Neuronal stem cell (in vitro differentiated cells): Measurements from ENCODE around the gene HDHD2.

Source experiments
- DNase-seq: peaks from one replicate; pipeline ENCODE4 v3.0.0-alpha.2; 2013; ENCODE audit warnings: low spot score
- H2AFZ ChIP-seq: one replicate; pipeline ENCODE4 v1.6.1; 2013; ENCODE audit warnings: mild to moderate bottlenecking, low read length, inconsistent platforms
- H2AK5ac ChIP-seq: 2 replicates; pipeline ENCODE4 v1.6.1; 2013; ENCODE audit warnings: low read depth, mild to moderate bottlenecking, inconsistent platforms, low read length, moderate library complexity, mixed read lengths
- H2BK120ac ChIP-seq: 2 replicates; pipeline ENCODE4 v1.6.1; 2013; ENCODE audit warnings: low read depth, mild to moderate bottlenecking, inconsistent platforms, low read length, moderate library complexity, mixed read lengths
- H2BK12ac ChIP-seq: one replicate; pipeline ENCODE4 v1.6.1; 2013; ENCODE audit warnings: low read length, inconsistent platforms
- H2BK15ac ChIP-seq: 2 replicates; pipeline ENCODE4 v1.6.1; 2013; ENCODE audit warnings: mild to moderate bottlenecking, low read length, inconsistent platforms, mixed read lengths
- H2BK5ac ChIP-seq: one replicate; pipeline ENCODE4 v1.6.1; 2013; ENCODE audit warnings: inconsistent platforms, mild to moderate bottlenecking, low read length, moderate library complexity
- H3K14ac ChIP-seq: one replicate; pipeline ENCODE4 v1.6.1; 2013; ENCODE audit warnings: low read length, inconsistent platforms
- H3K18ac ChIP-seq: 2 replicates; pipeline ENCODE4 v1.6.1; 2013; ENCODE audit warnings: low read length, inconsistent platforms
- H3K23ac ChIP-seq: 2 replicates; pipeline ENCODE4 v1.6.1; 2013; ENCODE audit warnings: low read depth, mild to moderate bottlenecking, mixed read lengths, low read length, inconsistent platforms; ENCODE audit not compliant: poor library complexity
- H3K27ac ChIP-seq: replicated peaks from 3 replicates; pipeline ENCODE4 v1.5.1; 2013; ENCODE audit warnings: low read length, inconsistent platforms
- H3K27me3 ChIP-seq, 3 experiments: 2 replicates each; pipeline ENCODE4 v1.6.1; 2013; ENCODE audit warnings: low read length in 3 of 3, mild to moderate bottlenecking in 2 of 3, inconsistent platforms in 1 of 3, low read depth in 1 of 3, mixed read lengths in 1 of 3, moderate library complexity in 1 of 3; ENCODE audit not compliant: control insufficient read depth in 3 of 3, insufficient read depth in 3 of 3
- H3K36me3 ChIP-seq, 2 donors: replicated peaks in 1 of 2; 2 replicates each; pipeline ENCODE4 v1.6.1; 2013; ENCODE audit warnings: low read length in 2 of 2; ENCODE audit not compliant: control insufficient read depth in 2 of 2, insufficient read depth in 2 of 2
- H3K4ac ChIP-seq: 2 replicates; pipeline ENCODE4 v1.6.1; 2013; ENCODE audit warnings: inconsistent platforms, mild to moderate bottlenecking, low read length, moderate library complexity
- H3K4me1 ChIP-seq, 2 donors: 1 replicate in 1 of 2; 2 replicates in 1 of 2; pipeline ENCODE4 v1.6.1; 2013; ENCODE audit warnings: low read length in 2 of 2, low read depth in 1 of 2; ENCODE audit not compliant: control insufficient read depth in 2 of 2, insufficient read depth in 1 of 2
- H3K4me2 ChIP-seq: one replicate; pipeline ENCODE4 v1.6.1; 2013; ENCODE audit warnings: mild to moderate bottlenecking, low read length, inconsistent platforms; ENCODE audit not compliant: insufficient read depth, poor library complexity, severe bottlenecking
- H3K4me3 ChIP-seq, 2 donors: 2 replicates each; pipeline ENCODE4 v1.5.1; 2013; ENCODE audit warnings: low read length in 2 of 2, mild to moderate bottlenecking in 2 of 2, inconsistent platforms in 1 of 2, moderate library complexity in 1 of 2
- H3K79me1 ChIP-seq: one replicate; pipeline ENCODE4 v1.6.1; 2013; ENCODE audit warnings: low read depth, mild to moderate bottlenecking, inconsistent platforms, low read length, moderate library complexity
- H3K9ac ChIP-seq: one replicate; pipeline ENCODE4 v1.6.1; 2013; ENCODE audit warnings: mild to moderate bottlenecking, low read depth, low read length, inconsistent platforms; ENCODE audit not compliant: poor library complexity
- H3K9me3 ChIP-seq, 2 donors: replicated peaks in 1 of 2; 2 replicates each; pipeline versions ENCODE3 to v1.6.1; 2013; ENCODE audit warnings: low read length in 2 of 2, mild to moderate bottlenecking in 2 of 2, inconsistent platforms in 1 of 2, low read depth in 1 of 2, mixed read lengths in 1 of 2, moderate library complexity in 1 of 2; ENCODE audit not compliant: control insufficient read depth in 2 of 2, insufficient read depth in 1 of 2
- H4K8ac ChIP-seq: one replicate; pipeline ENCODE4 v1.6.1; 2013; ENCODE audit warnings: low read depth, mild to moderate bottlenecking, inconsistent platforms, low read length, moderate library complexity
- H4K91ac ChIP-seq: one replicate; pipeline ENCODE4 v1.6.1; 2013; ENCODE audit warnings: low read length, low read depth, mild to moderate bottlenecking, inconsistent platforms; ENCODE audit not compliant: poor library complexity
- WGBS, 2 donors: extraction: QIAGEN DNeasy Blood & Tissue Kit; methylation state at CpG; one replicate each; pipeline ENCODE4 v1.1.7; 2013; ENCODE audit warnings: missing lambda C conversion rate in 2 of 2, mixed read lengths in 1 of 2; ENCODE audit not compliant: insufficient read length in 2 of 2, insufficient replicate concordance in 1 of 2; ENCODE audit errors: extremely low coverage in 2 of 2; 5-methylcytosine and 5-hydroxymethylcytosine counted together

HDHD2 gene

GRCh38 chr18:47075098-47075883 is 75.0 kb downstream of the HDHD2 start:
- Histone ChIP-seq H3K79me1 (no peaks in the 10 kb centered on the region), H3K27ac (no peak overlapping the region), H3K4me3 (no peak overlapping the region), H2BK120ac (no peak overlapping the region), H4K91ac (no peak overlapping the region), H4K8ac (no peak overlapping the region), H2BK5ac (no peak overlapping the region), H3K14ac (no peak overlapping the region), H2AK5ac (no peak overlapping the region), H3K4me2 (no peak overlapping the region), H3K4me1 (peaks cover 8 to 12% of the 10 kb centered on the region in 2 donors), H2BK15ac (no peak overlapping the region), H3K4ac (no peak overlapping the region), H3K18ac (peak overlapping the region; percentile 76), H2BK12ac (no peak overlapping the region), H3K36me3 (no peaks in the 10 kb centered on the region), H3K27me3 (peaks cover 0 to 80% (median 0%) of the 10 kb centered on the region in 3 experiments), H3K23ac (no peak overlapping the region), H2AFZ (no peak overlapping the region), H3K9me3 (no peaks in the 10 kb centered on the region), H3K9ac (no peak overlapping the region)
- WGBS, 2 donors = no CpG with 5 or more reads among the region's 13 CpGs
- no peak for DNase-seq

- Histone ChIP-seq H3K4me1 (no peaks in the 10 kb centered on the region), H3K23ac (no peak overlapping the region), H3K14ac (no peak overlapping the region), H2AK5ac (no peak overlapping the region), H2BK15ac (no peak overlapping the region), H4K8ac (no peak overlapping the region), H2BK120ac (no peak overlapping the region), H2AFZ (no peak overlapping the region), H3K9me3 (no peaks in the 10 kb centered on the region), H3K4me3 (no peak overlapping the region), H3K4me2 (no peak overlapping the region), H3K27ac (no peak overlapping the region), H3K18ac (no peak overlapping the region), H3K79me1 (no peaks in the 10 kb centered on the region), H4K91ac (no peak overlapping the region), H3K9ac (no peak overlapping the region), H3K36me3 (no peaks in the 10 kb centered on the region), H2BK12ac (no peak overlapping the region), H3K27me3 (peaks cover 0 to 51% (median 0%) of the 10 kb centered on the region in 3 experiments), H3K4ac (no peak overlapping the region), H2BK5ac (no peak overlapping the region)
- DNase-seq = no peak
- no CpG with 5 or more reads among the region's 3 CpGs for WGBS, 2 donors
Measured at GRCh38 chr18:47067648-47068047, 82.7 kb downstream of the HDHD2 start.

- no peak overlapping the region for H3K9ac ChIP-seq
- H3K27me3 ChIP-seq = peaks cover 0 to 15% (median 0%) of the 10 kb centered on the region in 3 experiments
Measured at GRCh38 chr18:47063096-47063495, 87.2 kb downstream of the HDHD2 start.

GRCh38 chr18:47062471-47062870 is 87.8 kb downstream of the HDHD2 start:
- WGBS, 2 donors = no CpG with 5 or more reads among the region's 2 CpGs
- Histone ChIP-seq H3K36me3 (no peaks in the 10 kb centered on the region), H3K4ac (no peak overlapping the region), H2AFZ (no peak overlapping the region), H3K79me1 (no peaks in the 10 kb centered on the region), H3K14ac (no peak overlapping the region), H3K4me1 (peaks cover 0 to 2% of the 10 kb centered on the region in 2 donors), H3K9ac (no peak overlapping the region), H4K91ac (no peak overlapping the region), H2BK5ac (no peak overlapping the region), H3K23ac (no peak overlapping the region), H3K4me2 (no peak overlapping the region), H2BK12ac (no peak overlapping the region), H3K9me3 (no peaks in the 10 kb centered on the region), H4K8ac (no peak overlapping the region), H3K27ac (no peak overlapping the region), H3K27me3 (peaks cover 0 to 10% (median 0%) of the 10 kb centered on the region in 3 experiments), H2BK120ac (no peak overlapping the region), H2BK15ac (no peak overlapping the region), H3K18ac (no peak overlapping the region), H2AK5ac (no peak overlapping the region), H3K4me3 (no peak overlapping the region)
- DNase-seq = no peak

More at GRCh38 chr18:47063096-47063495, 87.2 kb downstream of the HDHD2 start:
- no peak overlapping the region for H3K18ac ChIP-seq
- H2BK15ac ChIP-seq = no peak overlapping the region
- H3K4me1 ChIP-seq = no peaks in the 10 kb centered on the region
- H3K14ac ChIP-seq = no peak overlapping the region
- no peak overlapping the region for H2AFZ ChIP-seq
- H3K4me2 ChIP-seq = no peak overlapping the region
- no CpG with 5 or more reads among the region's 8 CpGs for WGBS, 2 donors
- no peaks in the 10 kb centered on the region for H3K79me1 ChIP-seq
- H4K8ac ChIP-seq = no peak overlapping the region
- no peak overlapping the region for H2AK5ac ChIP-seq
- no peak overlapping the region for H3K23ac ChIP-seq
- H3K4ac ChIP-seq = no peak overlapping the region
- H4K91ac ChIP-seq = no peak overlapping the region
- H2BK12ac ChIP-seq = no peak overlapping the region
- H3K27ac ChIP-seq = no peak overlapping the region
- H3K4me3 ChIP-seq = no peak overlapping the region
- H3K36me3 ChIP-seq = no peaks in the 10 kb centered on the region
- H3K9me3 ChIP-seq = no peaks in the 10 kb centered on the region
- no peak overlapping the region for H2BK120ac ChIP-seq
- H2BK5ac ChIP-seq = no peak overlapping the region
- DNase-seq = no peak
